GM12891 (cell line): Measurements from ENCODE around the gene DZIP1L. TPM values are rescaled to one million over a fixed set of nuclear protein-coding genes. Genes with fewer than 3 reads are reported as not detected.
A peak's percentile ranks its signal among the peaks of the same experiment; 100 is the strongest.
"Not testable (repeated sequence)": the region's sequence is repeated elsewhere in the genome, so short reads cannot be mapped to it uniquely, and the experiment has no call there.

ENCODE experiments used
- DNase-seq: peaks from one replicate; pipeline ENCODE4 v3.0.0; 2011; ENCODE audit warnings: low spot score; ENCODE audit not compliant: insufficient read length
- FAIRE-seq: peaks from 2 replicates; lab custom pipeline; 2011; peaks lifted over from hg19 to GRCh38; lab: Jason Lieb, UNC
- PAX5 ChIP-seq: IDR thresholded peaks from 2 replicates; pipeline ENCODE4 v1.6.1; 2011; ENCODE audit warnings: low read length, moderate library complexity, mild to moderate bottlenecking; ENCODE audit not compliant: insufficient read depth, severe bottlenecking
- POLR2A ChIP-seq: IDR thresholded peaks from 2 replicates; pipeline ENCODE4 v1.6.1; 2011; ENCODE audit warnings: low read depth, low read length, control low read depth
- POLR2AphosphoS5 ChIP-seq: IDR thresholded peaks from 2 replicates; pipeline ENCODE4 v1.6.1; 2011; ENCODE audit warnings: low read depth, low read length, control low read depth
- POU2F2 ChIP-seq: IDR thresholded peaks from 2 replicates; pipeline ENCODE4 v1.6.1; 2011; ENCODE audit warnings: low read depth, mild to moderate bottlenecking, control low read depth, low read length, moderate library complexity
- SPI1 ChIP-seq: IDR thresholded peaks from 2 replicates; pipeline ENCODE4 v1.6.1; 2011; ENCODE audit warnings: low read depth, low read length, control low read depth
- TAF1 ChIP-seq: IDR thresholded peaks from 2 replicates; pipeline ENCODE4 v1.6.1; 2011; ENCODE audit warnings: low read depth, low read length, control low read depth
- polyA plus RNA-seq: library from polyadenylated mRNA; unstranded; fragments of >200 nt; gene quantifications from one replicate; pipeline ENCODE4 v1.2.1, GENCODE V29; 2012; ENCODE audit warnings: low read depth, missing spikeins, inconsistent platforms; ENCODE audit not compliant: missing spikeins

The DZIP1L gene
- not detected for polyA plus RNA-seq

- DNase-seq: peak; percentile 58
- peak; percentile 43 for FAIRE-seq
These were observed at the start of gene DZIP1L for GRCh38 chr3:138114988-138115971. Gene DZIP1L, minus strand, starts transcription at chr3:138115608. Its CDS starts 11,637 bp downstream, at chr3:138103971.

GRCh38 chr3:138165061-138165460, 49.7 kb upstream of the DZIP1L start:
- TF ChIP-seq POLR2AphosphoS5 (no peak), POU2F2 (no peak), TAF1 (no peak), PAX5 (no peak), SPI1 (no peak), POLR2A (no peak)
- DNase-seq (no peak), FAIRE-seq (no peak)

More at GRCh38 chr3:138114988-138115971, at the start of gene DZIP1L:
- TF ChIP-seq POU2F2 (no peak), POLR2AphosphoS5 (no peak)

- no peak for DNase-seq
- TF ChIP-seq SPI1 (no peak), POLR2A (no peak), POLR2AphosphoS5 (no peak), PAX5 (no peak), TAF1 (no peak)
- FAIRE-seq: no peak
These were observed 42.3 kb upstream of the DZIP1L start for GRCh38 chr3:138157743-138158142.

GRCh38 chr3:138154534-138154933, 39.1 kb upstream of the DZIP1L start:
- FAIRE-seq (no peak), DNase-seq (no peak)
- TF ChIP-seq POLR2A: no peak
- no peak for TF ChIP-seq POLR2AphosphoS5
- no peak for TF ChIP-seq TAF1
- TF ChIP-seq POU2F2: no peak
- no peak for TF ChIP-seq SPI1
- TF ChIP-seq PAX5: no peak

GRCh38 chr3:138148503-138148902, 33.1 kb upstream of the DZIP1L start:
- no peak for FAIRE-seq
- DNase-seq: no peak
- TF ChIP-seq SPI1 (no peak), TAF1 (no peak), POLR2A (no peak), PAX5 (no peak), POU2F2 (no peak), POLR2AphosphoS5 (no peak)

- not testable (repeated sequence) for FAIRE-seq
These were observed 26.8 kb upstream of the DZIP1L start for GRCh38 chr3:138142181-138142580.

GRCh38 chr3:138140940-138141339, 25.5 kb upstream of the DZIP1L start:
- no peak for FAIRE-seq

More at GRCh38 chr3:138142181-138142580, 26.8 kb upstream of the DZIP1L start:
- not testable (repeated sequence) for DNase-seq

GRCh38 chr3:138139691-138140090, 24.3 kb upstream of the DZIP1L start:
- DNase-seq (no peak), FAIRE-seq (no peak)
- no peak for TF ChIP-seq POU2F2
- TF ChIP-seq POLR2A: no peak
- TF ChIP-seq TAF1: no peak
- no peak for TF ChIP-seq PAX5
- TF ChIP-seq SPI1: no peak
- no peak for TF ChIP-seq POLR2AphosphoS5

More at GRCh38 chr3:138140940-138141339, 25.5 kb upstream of the DZIP1L start:
- DNase-seq: no peak
- TF ChIP-seq SPI1 (no peak), TAF1 (no peak), POLR2A (no peak), POLR2AphosphoS5 (no peak), PAX5 (no peak), POU2F2 (no peak)

- no peak for DNase-seq
- FAIRE-seq: no peak
- TF ChIP-seq PAX5 (no peak), SPI1 (no peak), POLR2AphosphoS5 (no peak), TAF1 (no peak), POU2F2 (no peak), POLR2A (no peak)
These were observed 22.5 kb upstream of the DZIP1L start for GRCh38 chr3:138137861-138138260.

GRCh38 chr3:138136201-138136600, 20.8 kb upstream of the DZIP1L start:
- TF ChIP-seq POU2F2 (no peak), PAX5 (no peak), POLR2A (no peak), SPI1 (no peak), POLR2AphosphoS5 (no peak), TAF1 (no peak)
- FAIRE-seq: no peak
- no peak for DNase-seq
